Liver (tissue), 9 donors: ENCODE results near the gene RNF220. TPM values are rescaled to one million over a fixed set of nuclear protein-coding genes. Genes with fewer than 3 reads are reported as not detected.

Experiments
- DNase-seq: peaks from one replicate; pipeline ENCODE4 v3.0.0-alpha.2; 2017; ENCODE audit warnings: low spot score
- H3K27ac ChIP-seq, 2 donors: one replicate each; pipeline ENCODE4 v1.7.0; 2013; ENCODE audit warnings: inconsistent platforms in 2 of 2, low read length in 2 of 2, control low read depth in 1 of 2, low read depth in 1 of 2, mild to moderate bottlenecking in 1 of 2
- H3K27me3 ChIP-seq, 4 donors: one replicate each; pipeline versions ENCODE4 v1.6.1 to v1.7.0; 2013; ENCODE audit warnings: low read length in 3 of 4, inconsistent platforms in 1 of 4, mild to moderate bottlenecking in 1 of 4, moderate library complexity in 1 of 4; ENCODE audit not compliant: control insufficient read depth in 4 of 4, insufficient read depth in 4 of 4
- H3K36me3 ChIP-seq, 4 donors: one replicate each; pipeline versions ENCODE4 v1.6.1 to v1.7.0; 2013; ENCODE audit warnings: low read length in 3 of 4, mild to moderate bottlenecking in 3 of 4, low read depth in 1 of 4, moderate library complexity in 1 of 4; ENCODE audit not compliant: control insufficient read depth in 4 of 4, insufficient read depth in 3 of 4
- H3K4me1 ChIP-seq, 4 donors: one replicate each; pipeline versions ENCODE4 v1.6.1 to v1.7.0; 2013; ENCODE audit warnings: low read length in 3 of 4, mild to moderate bottlenecking in 3 of 4, moderate library complexity in 1 of 4; ENCODE audit not compliant: control insufficient read depth in 4 of 4, insufficient read depth in 4 of 4
- H3K4me3 ChIP-seq, 3 donors: one replicate each; pipeline versions ENCODE4 v1.6.1 to v1.7.0; 2013; ENCODE audit warnings: low read length in 3 of 3, control low read depth in 1 of 3, low read depth in 1 of 3, mild to moderate bottlenecking in 1 of 3
- H3K9ac ChIP-seq, 2 donors: one replicate each; pipeline ENCODE4 v1.7.0; 2013; ENCODE audit warnings: low read length in 2 of 2, mild to moderate bottlenecking in 2 of 2, moderate library complexity in 2 of 2, control low read depth in 1 of 2, low read depth in 1 of 2
- H3K9me3 ChIP-seq, 4 donors: one replicate each; pipeline versions ENCODE4 v1.6.1 to v1.7.0; 2013; ENCODE audit warnings: low read length in 3 of 4; ENCODE audit not compliant: control insufficient read depth in 4 of 4
- ATF3 ChIP-seq: IDR thresholded peaks from 2 replicates; pipeline ENCODE4 v1.6.1; 2016; ENCODE audit warnings: antibody characterized with exemption
- CTCF ChIP-seq: fragments of 150-350 bp; IDR thresholded peaks from 2 replicates; pipeline ENCODE4 v1.5.1; 2017; ENCODE audit warnings: improper control_type of control experiment, low read depth, low read length; ENCODE audit not compliant: missing input control
- EGR1 ChIP-seq, 2 donors: IDR thresholded peaks; 2 replicates each; pipeline ENCODE4 v1.6.1; 2016 to 2018; ENCODE audit warnings: antibody characterized with exemption in 2 of 2, low read depth in 2 of 2
- FOXA1 ChIP-seq: IDR thresholded peaks from 2 replicates; pipeline ENCODE4 v1.6.1; 2016; ENCODE audit warnings: antibody characterized with exemption
- FOXA2 ChIP-seq: IDR thresholded peaks from 2 replicates; pipeline ENCODE4 v1.6.1; 2016; ENCODE audit warnings: antibody characterized with exemption
- GABPA ChIP-seq, 2 donors: IDR thresholded peaks in 1 of 2; conservative IDR thresholded peaks in 1 of 2; 2 replicates each; pipeline ENCODE4 v1.6.1; 2016; ENCODE audit warnings: antibody characterized with exemption in 2 of 2, mild to moderate bottlenecking in 1 of 2, moderate library complexity in 1 of 2
- HNF4A ChIP-seq, 2 donors: conservative IDR thresholded peaks; 2 replicates each; pipeline ENCODE4 v1.6.1; 2016; ENCODE audit warnings: antibody characterized with exemption in 2 of 2, mild to moderate bottlenecking in 2 of 2
- HNF4G ChIP-seq: IDR thresholded peaks from 2 replicates; pipeline ENCODE4 v1.6.1; 2016; ENCODE audit warnings: antibody characterized with exemption
- JUND ChIP-seq, 2 donors: IDR thresholded peaks; 2 replicates each; pipeline ENCODE4 v1.6.1; 2016; ENCODE audit warnings: antibody characterized with exemption in 2 of 2
- MAX ChIP-seq: IDR thresholded peaks from 2 replicates; pipeline ENCODE4 v1.6.1; 2016; ENCODE audit warnings: antibody characterized with exemption
- NR2F2 ChIP-seq: IDR thresholded peaks from 2 replicates; pipeline ENCODE4 v1.6.1; 2016; ENCODE audit warnings: antibody characterized with exemption
- RAD21 ChIP-seq, 2 donors: IDR thresholded peaks; 2 replicates each; pipeline ENCODE4 v1.6.1; 2016; ENCODE audit warnings: antibody characterized with exemption in 2 of 2, mild to moderate bottlenecking in 2 of 2
- REST ChIP-seq: IDR thresholded peaks from 2 replicates; pipeline ENCODE4 v1.6.1; 2016; ENCODE audit warnings: antibody characterized with exemption, mild to moderate bottlenecking
- RXRA ChIP-seq, 2 donors: IDR thresholded peaks; 2 replicates each; pipeline ENCODE4 v1.6.1; 2017 to 2018; ENCODE audit warnings: antibody characterized with exemption in 2 of 2, mild to moderate bottlenecking in 1 of 2
- SP1 ChIP-seq: IDR thresholded peaks from 2 replicates; pipeline ENCODE4 v1.6.1; 2018; ENCODE audit warnings: antibody characterized with exemption, mild to moderate bottlenecking
- TAF1 ChIP-seq: conservative IDR thresholded peaks from 2 replicates; pipeline ENCODE4 v1.6.1; 2016; ENCODE audit warnings: antibody characterized with exemption, mild to moderate bottlenecking
- YY1 ChIP-seq: IDR thresholded peaks from 2 replicates; pipeline ENCODE4 v1.6.1; 2016; ENCODE audit warnings: antibody characterized with exemption, mild to moderate bottlenecking
- ZBTB33 ChIP-seq: IDR thresholded peaks from 2 replicates; pipeline ENCODE4 v1.6.1; 2016; ENCODE audit warnings: antibody characterized with exemption
- WGBS: extraction: QIAGEN DNeasy Blood & Tissue Kit; methylation state at CpG from one replicate; pipeline ENCODE4 v1.1.7; 2013; 5-methylcytosine and 5-hydroxymethylcytosine counted together
- polyA plus RNA-seq, 2 donors: library from polyadenylated mRNA; stranded (reverse) in 1 of 2; unstranded in 1 of 2; fragments of 200-250 nt in 1 of 2; fragments of >200 nt in 1 of 2; fragmentation: Nextera tagmentation in 1 of 2; extraction: Ambion mirVana in 1 of 2; gene quantifications; one replicate each; pipeline versions ENCODE4 v1.2.1 to v1.2.3, GENCODE V29; 2013 to 2015
- total RNA-seq, 2 donors: library from RNA; depleted of rRNA; stranded (reverse); fragments of >200 nt; gene quantifications; one replicate each; pipeline ENCODE4 v1.2.3, GENCODE V29; 2014
- donor health status: healthy.
- donor health status: healthy.
- donor health status: healthy.
- donor health status: healthy.
- donor health status: healthy.

RNF220 gene
- total and polyA plus RNA-seq, 4 donors, result 18.2 to 35.8 (median 26.1) TPM

GRCh38 chr1:44678120-44678519 lies 273.1 kb downstream of the RNF220 start:
- TF ChIP-seq GABPA (IDR thresholded peaks at IDR 0.05 in 1 of 2, conservative IDR thresholded peaks at IDR 0.05 in 1 of 2), result no peak
- no peak for TF ChIP-seq FOXA1
- TF ChIP-seq TAF1, result no peak
- TF ChIP-seq NR2F2, result no peak
- no peak for TF ChIP-seq YY1
- TF ChIP-seq ATF3, result no peak
- no peak for TF ChIP-seq ZBTB33
- TF ChIP-seq RXRA (IDR thresholded peaks at IDR 0.05), result no peak
- no peak for TF ChIP-seq HNF4G
- Histone ChIP-seq H3K36me3 (no peaks in the 10 kb centered on the region), H3K4me3 (no peak overlapping the region), H3K27me3 (no peaks in the 10 kb centered on the region), H3K4me1 (peaks cover 11 to 72% (median 47%) of the 10 kb centered on the region in 4 donors), H3K9ac (peak overlapping the region in 1 of 2 donors; percentile 17), H3K9me3 (no peaks in the 10 kb centered on the region), H3K27ac (peak overlapping the region; percentile 89 to 99)
- WGBS, result 93% methylated on average over 2 of the region's 2 CpGs
- no peak for DNase-seq

- TF ChIP-seq JUND (IDR thresholded peaks at IDR 0.05) (no peak), ATF3 (no peak), HNF4G (peak; percentile 31), GABPA (IDR thresholded peaks at IDR 0.05 in 1 of 2, conservative IDR thresholded peaks at IDR 0.05 in 1 of 2) (no peak), REST (no peak), ZBTB33 (no peak), FOXA2 (no peak), RAD21 (IDR thresholded peaks at IDR 0.05) (peak in 1 of 2 donors; percentile 5), CTCF (no peak), SP1 (peak; percentile 66), MAX (peak; percentile 46), RXRA (IDR thresholded peaks at IDR 0.05) (peak; percentile 50 to 59), TAF1 (no peak), FOXA1 (no peak), YY1 (peak; percentile 20), HNF4A (conservative IDR thresholded peaks at IDR 0.05) (peak; percentile 72 to 78), EGR1 (IDR thresholded peaks at IDR 0.05; ENCODE audit: low read depth in 2 of 2) (no peak), NR2F2 (peak; percentile 87)
- Histone ChIP-seq H3K4me3 (no peak overlapping the region), H3K27me3 (no peaks in the 10 kb centered on the region), H3K9me3 (no peaks in the 10 kb centered on the region), H3K36me3 (no peaks in the 10 kb centered on the region), H3K9ac (peak overlapping the region; percentile 33 to 76), H3K4me1 (peaks cover 11 to 71% (median 47%) of the 10 kb centered on the region in 4 donors), H3K27ac (peak overlapping the region; percentile 89 to 99)
- WGBS, result 49% methylated on average over 4 of the region's 4 CpGs
- DNase-seq, result no peak
These were observed 273.6 kb downstream of the RNF220 start for GRCh38 chr1:44678626-44679025.
